ENCODE measurements around the gene RAD51B.
A peak's percentile ranks its signal among the peaks of the same experiment; 100 is the strongest.

Gene RAD51B

DNA sequence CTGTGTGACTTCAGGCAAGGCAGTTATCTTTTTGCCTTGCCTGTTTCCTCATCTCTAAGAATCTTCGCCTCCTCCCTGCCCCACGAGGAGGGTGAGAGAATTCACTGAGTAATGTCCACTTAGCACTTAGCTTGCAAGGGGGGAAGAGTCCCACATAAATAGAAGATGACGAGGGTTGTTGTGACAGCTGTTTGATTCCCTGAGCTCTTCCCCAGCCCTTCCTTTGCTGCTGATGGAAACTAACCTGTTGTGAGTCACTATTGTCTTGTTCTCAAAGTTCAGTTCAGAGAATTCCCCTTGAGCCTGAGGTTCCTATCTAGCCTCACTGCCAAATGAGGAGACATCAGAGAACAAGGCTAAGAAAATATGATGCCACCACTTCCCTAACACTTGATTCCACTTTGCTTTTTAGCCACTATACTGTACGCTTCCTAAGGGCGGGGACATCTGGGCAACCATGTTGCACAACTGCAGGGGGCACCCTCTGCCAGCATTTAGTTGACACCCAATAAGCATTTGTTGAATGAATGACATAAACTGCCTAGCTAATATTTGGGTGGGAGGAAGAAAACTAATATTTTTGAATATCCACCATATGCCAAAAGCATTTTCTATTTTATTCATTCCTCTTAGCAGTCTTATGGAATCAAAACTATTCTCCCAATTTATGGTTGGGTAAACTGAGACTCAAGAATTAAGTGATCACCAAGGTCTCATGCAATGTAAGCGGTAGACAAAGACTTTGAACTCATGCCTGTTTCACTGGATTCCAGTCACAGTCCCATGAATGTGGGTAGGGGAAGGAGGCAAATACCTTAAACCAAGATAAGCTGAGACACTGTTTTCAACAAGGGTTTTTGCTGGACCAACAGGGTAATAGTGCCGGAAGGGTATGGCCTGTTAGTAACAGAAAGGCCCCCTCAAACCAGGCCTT lies 895.7 kb downstream of the RAD51B start:
- no peak for DNase-seq (ENCODE audit: low read depth)
- TF ChIP-seq, protein P1, sequence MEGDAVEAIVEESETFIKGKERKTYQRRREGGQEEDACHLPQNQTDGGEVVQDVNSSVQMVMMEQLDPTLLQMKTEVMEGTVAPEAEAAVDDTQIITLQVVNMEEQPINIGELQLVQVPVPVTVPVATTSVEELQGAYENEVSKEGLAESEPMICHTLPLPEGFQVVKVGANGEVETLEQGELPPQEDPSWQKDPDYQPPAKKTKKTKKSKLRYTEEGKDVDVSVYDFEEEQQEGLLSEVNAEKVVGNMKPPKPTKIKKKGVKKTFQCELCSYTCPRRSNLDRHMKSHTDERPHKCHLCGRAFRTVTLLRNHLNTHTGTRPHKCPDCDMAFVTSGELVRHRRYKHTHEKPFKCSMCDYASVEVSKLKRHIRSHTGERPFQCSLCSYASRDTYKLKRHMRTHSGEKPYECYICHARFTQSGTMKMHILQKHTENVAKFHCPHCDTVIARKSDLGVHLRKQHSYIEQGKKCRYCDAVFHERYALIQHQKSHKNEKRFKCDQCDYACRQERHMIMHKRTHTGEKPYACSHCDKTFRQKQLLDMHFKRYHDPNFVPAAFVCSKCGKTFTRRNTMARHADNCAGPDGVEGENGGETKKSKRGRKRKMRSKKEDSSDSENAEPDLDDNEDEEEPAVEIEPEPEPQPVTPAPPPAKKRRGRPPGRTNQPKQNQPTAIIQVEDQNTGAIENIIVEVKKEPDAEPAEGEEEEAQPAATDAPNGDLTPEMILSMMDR (IDR thresholded peaks at IDR 0.05; ENCODE audit: insufficient read depth, low read depth, low read length, missing control alignments), result no peak
- H3K4me3 ChIP-seq (ENCODE audit: low read depth, low read length), result no peak overlapping the region

DNA sequence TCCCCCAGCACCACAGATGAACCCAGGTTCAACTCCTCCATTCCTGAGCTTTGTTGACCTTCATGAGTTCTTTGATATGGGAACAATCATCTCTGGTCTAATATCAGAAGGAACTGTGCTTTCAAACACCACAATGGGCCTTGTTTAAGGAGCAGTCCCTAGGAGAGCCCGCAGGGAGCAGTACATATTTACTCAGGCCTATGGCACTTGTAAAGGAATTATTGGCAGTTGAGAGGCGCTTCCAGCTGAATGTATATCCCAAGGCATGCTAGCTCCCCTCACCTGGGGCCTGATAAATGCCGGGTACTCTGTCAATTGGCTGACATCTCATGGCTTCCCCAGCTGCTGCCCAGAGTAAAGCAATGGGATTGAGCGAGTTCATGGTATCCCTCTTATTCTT lies 897.1 kb downstream of the RAD51B start:
- no peak for DNase-seq (ENCODE audit: low read depth)
- no peak overlapping the region for H3K4me3 ChIP-seq (ENCODE audit: low read depth, low read length)
- TF ChIP-seq, protein P1 (IDR thresholded peaks at IDR 0.05; ENCODE audit: insufficient read depth, low read depth, low read length, missing control alignments), result no peak

DNA sequence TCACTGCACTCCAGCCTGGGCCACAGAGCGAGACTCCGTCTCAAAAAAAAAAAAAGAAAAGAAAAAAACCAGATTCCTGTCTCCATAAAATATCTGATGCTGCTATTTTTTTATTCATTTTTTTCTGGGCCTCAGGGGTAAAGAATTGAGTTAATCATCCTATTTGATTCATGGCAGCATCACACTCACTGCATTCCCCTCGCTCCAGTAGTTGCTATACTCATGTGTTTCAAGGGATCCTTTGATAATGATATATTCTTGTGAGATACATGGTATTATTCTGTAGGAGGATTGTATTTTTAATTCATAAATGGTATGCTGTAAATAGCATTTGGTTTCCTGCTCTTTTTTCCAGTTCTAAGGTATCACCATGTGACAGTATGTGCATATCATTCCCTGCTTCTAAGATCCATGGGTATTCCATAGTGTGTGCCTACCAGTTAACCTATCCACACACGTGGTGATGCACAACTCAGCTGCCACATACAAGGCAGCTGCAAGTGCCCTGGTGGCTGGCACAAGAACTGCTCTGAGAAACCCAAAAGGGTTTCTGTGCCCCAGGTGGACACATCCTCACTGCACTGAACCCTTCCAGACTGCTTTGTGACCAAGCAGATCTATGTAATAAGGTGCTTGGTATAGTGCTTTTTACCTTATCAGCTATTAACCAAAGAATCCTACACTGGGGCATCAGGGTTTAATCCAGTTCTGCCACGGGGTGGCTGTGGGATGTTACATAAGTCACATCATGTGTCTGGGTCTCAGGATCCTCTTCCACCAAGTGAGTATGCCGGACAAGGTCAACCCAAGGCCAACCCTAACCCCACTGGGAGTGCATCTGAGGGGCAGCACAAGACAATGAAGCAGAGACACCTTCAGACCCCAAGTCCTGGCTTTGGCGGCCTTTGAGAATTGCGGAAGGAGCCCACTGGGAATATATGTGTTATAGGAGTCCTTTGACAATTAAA lies 898.7 kb downstream of the RAD51B start:
- DNase-seq (ENCODE audit: low read depth), result peak; percentile 33
- H3K4me3 ChIP-seq (ENCODE audit: low read depth, low read length), result no peak overlapping the region
- TF ChIP-seq, protein P1 (IDR thresholded peaks at IDR 0.05; ENCODE audit: insufficient read depth, low read depth, low read length, missing control alignments), result peak; percentile 50

DNA sequence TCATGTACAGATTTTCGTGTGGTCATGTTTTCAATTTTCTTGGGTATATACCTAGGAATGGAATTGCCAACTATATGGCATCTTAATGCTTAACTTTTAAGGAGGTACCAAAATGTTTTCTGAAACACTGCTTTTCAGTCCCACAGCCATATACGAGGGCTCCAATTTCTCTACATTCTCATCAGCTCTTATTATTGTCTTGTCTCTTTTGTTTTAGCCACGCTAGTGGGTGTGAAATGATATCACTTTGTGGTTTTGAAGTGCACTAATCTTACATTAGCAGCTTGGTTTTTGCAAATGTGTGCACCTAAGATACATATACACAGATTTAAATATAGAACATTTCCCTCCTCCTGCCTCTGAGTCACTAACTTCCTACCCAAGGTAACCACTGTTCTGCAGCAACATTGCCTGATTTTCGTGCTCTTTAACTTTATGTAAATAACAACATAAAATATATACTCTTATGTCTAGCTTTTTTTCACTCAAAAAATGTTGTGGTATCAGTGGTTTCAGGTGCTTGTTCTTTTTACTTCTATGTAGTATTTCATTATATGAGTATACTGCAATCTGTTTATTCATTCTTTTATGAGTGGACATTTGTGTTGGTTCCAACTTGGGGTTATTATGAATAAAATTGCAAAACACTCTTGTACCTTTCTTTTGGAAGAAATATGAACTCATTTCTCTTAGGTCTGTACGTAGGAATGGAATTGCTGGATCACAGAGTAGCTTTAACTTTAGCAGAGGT lies 900.2 kb downstream of the RAD51B start:
- H3K4me3 ChIP-seq (ENCODE audit: low read depth, low read length), result no peak overlapping the region
- TF ChIP-seq, protein P1 (IDR thresholded peaks at IDR 0.05; ENCODE audit: insufficient read depth, low read depth, low read length, missing control alignments), result no peak
- no peak for DNase-seq (ENCODE audit: low read depth)

DNA sequence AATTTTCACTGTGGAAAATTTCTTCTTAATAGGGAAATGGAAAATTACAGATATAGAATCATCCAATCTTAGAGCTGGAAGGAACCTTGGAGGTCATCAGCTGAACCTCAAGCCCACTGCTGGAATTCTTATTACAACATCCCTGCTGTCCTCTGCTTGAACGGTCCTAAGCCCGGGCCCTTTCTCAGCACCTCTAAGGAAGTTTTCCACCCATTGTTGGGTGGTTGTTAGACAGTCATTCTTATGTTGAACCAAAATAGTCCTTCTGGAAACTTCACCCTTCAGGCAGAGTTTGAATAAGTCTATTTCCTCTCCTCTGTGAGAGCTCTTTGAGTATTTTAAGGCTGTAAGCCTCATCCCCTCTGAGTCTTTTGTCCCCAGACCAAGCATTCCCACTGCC lies 902.6 kb downstream of the RAD51B start:
- no peak for DNase-seq (ENCODE audit: low read depth)

More for the DNA sequence above, 902.6 kb downstream of the RAD51B start:
- TF ChIP-seq, protein P1 (IDR thresholded peaks at IDR 0.05; ENCODE audit: insufficient read depth, low read depth, low read length, missing control alignments), result no peak
- H3K4me3 ChIP-seq (ENCODE audit: low read depth, low read length), result no peak overlapping the region

Measured in GM12865 (cell line).